PC-3 (cell line): ENCODE measurements around the gene CEACAM3. TPM values are rescaled to one million over a fixed set of nuclear protein-coding genes. Genes with fewer than 3 reads are reported as not detected.
A peak's percentile ranks its signal among the peaks of the same experiment; 100 is the strongest.

Source experiments
- ATAC-seq: fragments of 200-7000 bp; cut with Tn5 transposase; 2 replicates; pipeline ENCODE4 v1.9.1; 2020; ENCODE audit warnings: mild to moderate bottlenecking, moderate library complexity
- BruUV-seq: library from RNA; stranded (reverse); fragments of 400-500 nt; replicated peaks from 2 replicates; lab custom pipeline; 2021; lab: Mats Ljungman, UMichigan
- CTCF ChIA-PET: fragments of 300-600 bp; sonication (Branson Sonifier 250); formaldehyde crosslinking; loops from one replicate; lab custom pipeline; 2022; ENCODE audit warnings: antibody characterized with exemption; lab: Charles Lee
- POLR2A ChIA-PET: fragments of 300-600 bp; sonication (Branson Sonifier 250); formaldehyde crosslinking; loops from one replicate; lab custom pipeline; 2022; ENCODE audit warnings: antibody characterized with exemption; ENCODE audit not compliant: unreplicated experiment; lab: Charles Lee
- DNase-seq: peaks from one replicate; pipeline ENCODE4 v3.0.0-alpha.2; 2015
- H2AFZ ChIP-seq: fragments of 300-600 bp; sonication (generic); 2 replicates; pipeline ENCODE4 v1.6.0; 2016; ENCODE audit warnings: antibody characterized with exemption, low read length
- H3F3A ChIP-seq: fragments of 300-600 bp; sonication (generic); one replicate; pipeline ENCODE4 v1.6.0; 2017; ENCODE audit warnings: antibody characterized with exemption, low read length, control low read depth, mild to moderate bottlenecking; ENCODE audit not compliant: unreplicated experiment
- H3K27ac ChIP-seq: fragments of 300-600 bp; sonication (generic); 2 replicates; pipeline ENCODE4 v1.5.1; 2016; ENCODE audit warnings: mild to moderate bottlenecking, low read length
- H3K27me3 ChIP-seq: fragments of 300-600 bp; sonication (generic); 2 replicates; pipeline ENCODE4 v1.6.1; 2016; ENCODE audit warnings: low read length, mixed read lengths
- H3K36me3 ChIP-seq: fragments of 300-600 bp; sonication (generic); 2 replicates; pipeline ENCODE4 v1.6.1; 2016; ENCODE audit warnings: low read depth, mixed run types, low read length, mixed read lengths
- H3K4me1 ChIP-seq: fragments of 300-600 bp; sonication (generic); 2 replicates; pipeline ENCODE4 v1.5.1; 2016; ENCODE audit warnings: low read length; ENCODE audit not compliant: insufficient read depth
- H3K4me2 ChIP-seq: fragments of 300-600 bp; sonication (generic); 2 replicates; pipeline ENCODE4 v1.6.0; 2016; ENCODE audit warnings: low read length
- H3K4me3 ChIP-seq: fragments of 300-600 bp; sonication (generic); 2 replicates; pipeline ENCODE4 v1.5.1; 2016; ENCODE audit warnings: mild to moderate bottlenecking, low read length, mixed read lengths
- H3K79me2 ChIP-seq: fragments of 300-600 bp; sonication (generic); 2 replicates; pipeline ENCODE4 v1.6.1; 2017; ENCODE audit warnings: low read length, mixed read lengths
- H3K9ac ChIP-seq: fragments of 300-600 bp; sonication (generic); 2 replicates; pipeline ENCODE4 v1.6.0; 2016; ENCODE audit warnings: mild to moderate bottlenecking, low read length
- H3K9me2 ChIP-seq: fragments of 300-600 bp; sonication (generic); replicated peaks from 2 replicates; pipeline ENCODE4 v1.6.1; 2016; ENCODE audit warnings: mixed run types, low read length, mixed read lengths
- H3K9me3 ChIP-seq: fragments of 300-600 bp; sonication (generic); 2 replicates; pipeline ENCODE4 v1.6.1; 2016; ENCODE audit warnings: low read length, mixed read lengths
- H4K20me1 ChIP-seq: fragments of 300-600 bp; sonication (generic); 2 replicates; pipeline ENCODE4 v1.6.1; 2016; ENCODE audit warnings: low read length, mixed read lengths
- EZH2 ChIP-seq: fragments of 300-600 bp; sonication (generic); IDR thresholded peaks from one replicate; pipeline ENCODE4 v1.6.1; 2017; ENCODE audit warnings: antibody characterized with exemption, mild to moderate bottlenecking, low read length; ENCODE audit not compliant: unreplicated experiment
- EZH2phosphoT487 ChIP-seq: fragments of 300-600 bp; sonication (generic); IDR thresholded peaks from 2 replicates; pipeline ENCODE4 v1.6.1; 2018; ENCODE audit warnings: mild to moderate bottlenecking, antibody characterized with exemption, low read length, borderline replicate concordance
- intact Hi-C: fragments of 100-400 bp; cut with micrococcal nuclease; formaldehyde crosslinking; loops from 2 replicates; pipeline ENCODE4 v1.9.0; 2023
- total RNA-seq: library from RNA; depleted of rRNA; stranded (reverse); fragments of >200 nt; gene quantifications from 2 replicates; pipeline ENCODE4 v1.2.3, GENCODE V29; 2014
- TF ChIP-seq, protein P1 (sequence below): fragments of 300-600 bp; sonication (generic); conservative IDR thresholded peaks from 2 replicates; pipeline ENCODE4 v1.5.1; 2017; ENCODE audit warnings: antibody characterized with exemption, low read depth, mild to moderate bottlenecking, low read length

CEACAM3 gene
- total RNA-seq, 1 experiment from 2014 or later, result not detected

DNA sequence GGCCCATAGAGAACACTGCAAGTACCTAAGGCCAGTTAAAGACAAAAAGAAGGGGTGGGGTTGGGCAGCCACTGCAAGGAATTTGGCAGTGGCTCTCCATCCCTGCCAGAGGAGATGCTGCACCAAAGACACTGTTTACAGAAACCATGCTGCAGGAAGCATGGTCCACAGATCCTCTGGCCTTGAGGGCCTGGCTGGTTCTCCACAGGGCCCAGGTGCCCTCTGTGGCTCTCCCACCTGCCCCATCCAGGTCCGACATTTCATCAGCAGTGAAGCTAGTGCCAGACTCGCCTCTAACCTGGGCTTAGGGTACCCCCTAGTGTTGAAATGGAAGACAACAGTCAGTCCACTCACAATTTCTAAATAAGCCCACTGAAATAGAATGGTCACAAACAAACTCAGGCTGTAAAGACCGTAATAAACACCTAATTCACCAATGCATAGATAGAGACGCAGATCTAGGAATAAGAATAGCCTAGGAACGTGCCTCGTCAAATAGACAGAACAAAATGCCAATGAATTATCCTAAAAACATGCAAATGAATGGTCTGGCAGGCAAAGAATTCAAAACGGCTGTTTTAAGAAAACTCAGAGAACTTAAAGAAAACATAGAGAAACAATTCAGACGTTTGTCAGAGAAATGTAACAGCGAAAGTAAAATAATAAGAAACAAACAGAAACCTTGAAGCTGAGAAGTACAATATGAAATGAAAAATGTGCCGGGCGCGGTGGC lies 24.8 kb downstream of the CEACAM3 start:
- no peaks in the 10 kb centered on the region for H4K20me1 ChIP-seq
- H3K27ac ChIP-seq, result no peak overlapping the region
- peak overlapping the region; percentile 33; the same call in 1 of the 2 replicates for H3K4me3 ChIP-seq
- no peaks in the 10 kb centered on the region for H3K9me2 ChIP-seq
- ChIA-PET POLR2A (no interaction called here), CTCF (interaction anchor here (0.6 to 1.7 kb wide), 4 partner anchors 28 to 114 kb away, joined by 3 to 19 read pairs (median 5); no protein-coding TSS in a partner anchor)
- peak; percentile 87 for ATAC-seq
- TF ChIP-seq EZH2, result no peak
- TF ChIP-seq EZH2phosphoT487, result no peak
- TF ChIP-seq, protein P1, sequence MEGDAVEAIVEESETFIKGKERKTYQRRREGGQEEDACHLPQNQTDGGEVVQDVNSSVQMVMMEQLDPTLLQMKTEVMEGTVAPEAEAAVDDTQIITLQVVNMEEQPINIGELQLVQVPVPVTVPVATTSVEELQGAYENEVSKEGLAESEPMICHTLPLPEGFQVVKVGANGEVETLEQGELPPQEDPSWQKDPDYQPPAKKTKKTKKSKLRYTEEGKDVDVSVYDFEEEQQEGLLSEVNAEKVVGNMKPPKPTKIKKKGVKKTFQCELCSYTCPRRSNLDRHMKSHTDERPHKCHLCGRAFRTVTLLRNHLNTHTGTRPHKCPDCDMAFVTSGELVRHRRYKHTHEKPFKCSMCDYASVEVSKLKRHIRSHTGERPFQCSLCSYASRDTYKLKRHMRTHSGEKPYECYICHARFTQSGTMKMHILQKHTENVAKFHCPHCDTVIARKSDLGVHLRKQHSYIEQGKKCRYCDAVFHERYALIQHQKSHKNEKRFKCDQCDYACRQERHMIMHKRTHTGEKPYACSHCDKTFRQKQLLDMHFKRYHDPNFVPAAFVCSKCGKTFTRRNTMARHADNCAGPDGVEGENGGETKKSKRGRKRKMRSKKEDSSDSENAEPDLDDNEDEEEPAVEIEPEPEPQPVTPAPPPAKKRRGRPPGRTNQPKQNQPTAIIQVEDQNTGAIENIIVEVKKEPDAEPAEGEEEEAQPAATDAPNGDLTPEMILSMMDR, result peak; percentile 83
- H3K9ac ChIP-seq, result no peak overlapping the region
- H2AFZ ChIP-seq, result peak overlapping the region; percentile 85
- H3K27me3 ChIP-seq, result no peaks in the 10 kb centered on the region
- no peaks in the 10 kb centered on the region for H3K4me1 ChIP-seq
- peak overlapping the region; percentile 57; the same call in 1 of the 2 replicates for H3K4me2 ChIP-seq
- peak; percentile 72 for DNase-seq
- intact Hi-C loops, result loop anchor here (2.0 kb wide), 2 partner anchors 28 to 68 kb away; no protein-coding TSS in a partner anchor
- H3F3A ChIP-seq, result no peaks in the 10 kb centered on the region
- no TSS peak for BruUV-seq
- H3K36me3 ChIP-seq, result no peaks in the 10 kb centered on the region
- no peaks in the 10 kb centered on the region for H3K9me3 ChIP-seq
- H3K79me2 ChIP-seq, result no peaks in the 10 kb centered on the region

DNA sequence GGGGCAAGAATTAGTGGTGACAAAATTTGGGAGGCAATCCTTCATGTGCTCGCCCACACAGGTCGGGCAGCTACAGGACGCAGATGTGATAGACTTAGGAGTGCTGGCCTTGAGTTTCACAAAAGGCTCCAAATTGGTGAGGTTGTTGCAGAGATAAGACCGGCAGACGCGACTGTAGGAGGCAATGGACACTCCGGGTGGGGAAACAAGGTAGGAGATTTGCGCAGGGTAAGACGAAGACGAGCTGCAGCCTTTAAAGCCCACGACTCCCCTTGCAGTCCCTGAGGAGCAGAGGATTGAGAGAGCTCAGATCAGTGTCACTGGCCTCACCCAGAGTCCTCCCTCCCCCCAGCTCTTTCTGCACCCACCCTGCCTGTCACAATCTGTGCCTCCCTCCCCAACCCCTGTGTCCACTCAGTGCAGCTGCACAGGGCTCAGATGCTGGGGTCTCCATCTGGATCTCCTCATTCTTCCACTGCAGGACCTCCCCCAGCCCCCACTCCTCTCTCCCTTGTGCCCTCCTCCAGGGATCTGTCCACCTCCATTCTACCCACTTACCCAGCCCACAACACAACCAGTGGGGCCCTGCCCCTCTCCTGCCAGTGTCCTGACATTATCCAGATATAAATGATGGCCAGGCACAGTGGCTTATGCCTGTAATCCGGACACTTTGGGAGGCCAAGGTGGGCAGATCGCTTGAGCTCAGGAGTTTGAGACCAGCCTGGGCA lies 41.8 kb downstream of the CEACAM3 start:
- intact Hi-C loops, result no loop called here
- no peaks in the 10 kb centered on the region for H3K36me3 ChIP-seq
- no peak overlapping the region for H2AFZ ChIP-seq
- H3K4me2 ChIP-seq, result no peak overlapping the region
- no peaks in the 10 kb centered on the region for H3K79me2 ChIP-seq
- ATAC-seq (no peak), DNase-seq (no peak)
- no peak overlapping the region for H3K27ac ChIP-seq
- H3K9me3 ChIP-seq, result no peaks in the 10 kb centered on the region
- CTCF ChIA-PET, result no interaction called here
- no TSS peak for BruUV-seq
- POLR2A ChIA-PET, result no interaction called here
- H3K27me3 ChIP-seq, result no peaks in the 10 kb centered on the region
- H3K9ac ChIP-seq, result no peak overlapping the region
- H4K20me1 ChIP-seq, result no peaks in the 10 kb centered on the region
- H3K4me1 ChIP-seq, result no peaks in the 10 kb centered on the region
- TF ChIP-seq EZH2phosphoT487 (no peak), EZH2 (no peak)
- TF ChIP-seq, protein P1, result no peak
- no peaks in the 10 kb centered on the region for H3F3A ChIP-seq
- no peaks in the 10 kb centered on the region for H3K9me2 ChIP-seq
- H3K4me3 ChIP-seq, result no peak overlapping the region
